C4-2B (cell line): ENCODE data around the gene TPPP3.

Experiments
- ZFX ChIP-seq: fragments of 450-650 bp; IDR thresholded peaks from 2 replicates; pipeline ENCODE4 v1.6.1; 2017
- TF ChIP-seq, protein P1 (sequence below): fragments of 450-650 bp; conservative IDR thresholded peaks from 2 replicates; pipeline ENCODE4 v1.5.1; 2017; ENCODE audit warnings: mild to moderate bottlenecking

DNA sequence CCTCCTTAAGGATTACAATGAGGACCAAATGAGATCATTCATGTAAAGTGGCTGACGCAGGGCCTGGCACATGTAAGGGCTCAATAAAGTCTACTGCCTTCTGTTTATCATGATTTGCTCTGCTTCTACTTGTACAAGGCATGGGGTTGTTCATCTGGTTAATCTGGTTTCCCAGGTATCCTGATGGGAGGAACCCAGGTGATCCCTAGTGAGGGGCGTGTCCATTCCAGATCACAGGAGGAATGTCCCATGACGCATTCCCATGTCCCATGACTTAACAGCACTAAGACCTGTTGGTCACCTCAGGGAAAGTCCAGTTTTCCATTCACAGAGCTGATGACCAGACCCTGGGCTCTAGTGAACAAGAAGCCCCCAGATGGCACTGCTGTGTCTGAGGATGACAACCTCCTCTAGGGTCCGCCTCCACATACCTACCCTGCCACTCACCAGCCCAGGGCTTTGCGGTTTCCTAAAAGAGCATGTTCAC, 11.5 kb upstream of the TPPP3 start:
- TF ChIP-seq, protein P1, sequence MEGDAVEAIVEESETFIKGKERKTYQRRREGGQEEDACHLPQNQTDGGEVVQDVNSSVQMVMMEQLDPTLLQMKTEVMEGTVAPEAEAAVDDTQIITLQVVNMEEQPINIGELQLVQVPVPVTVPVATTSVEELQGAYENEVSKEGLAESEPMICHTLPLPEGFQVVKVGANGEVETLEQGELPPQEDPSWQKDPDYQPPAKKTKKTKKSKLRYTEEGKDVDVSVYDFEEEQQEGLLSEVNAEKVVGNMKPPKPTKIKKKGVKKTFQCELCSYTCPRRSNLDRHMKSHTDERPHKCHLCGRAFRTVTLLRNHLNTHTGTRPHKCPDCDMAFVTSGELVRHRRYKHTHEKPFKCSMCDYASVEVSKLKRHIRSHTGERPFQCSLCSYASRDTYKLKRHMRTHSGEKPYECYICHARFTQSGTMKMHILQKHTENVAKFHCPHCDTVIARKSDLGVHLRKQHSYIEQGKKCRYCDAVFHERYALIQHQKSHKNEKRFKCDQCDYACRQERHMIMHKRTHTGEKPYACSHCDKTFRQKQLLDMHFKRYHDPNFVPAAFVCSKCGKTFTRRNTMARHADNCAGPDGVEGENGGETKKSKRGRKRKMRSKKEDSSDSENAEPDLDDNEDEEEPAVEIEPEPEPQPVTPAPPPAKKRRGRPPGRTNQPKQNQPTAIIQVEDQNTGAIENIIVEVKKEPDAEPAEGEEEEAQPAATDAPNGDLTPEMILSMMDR, result no peak
- no peak for TF ChIP-seq ZFX
